Measurements from ENCODE around the gene SCN1B.

The SCN1B gene

GRCh38 chr19:35019144-35019543 is 11.1 kb upstream of the SCN1B start:
- ChIA-PET POLR2A (no interaction called here), CTCF (interaction anchor here (0.6 to 1.1 kb wide), 2 partner anchors 46 to 51 kb away, joined by 3 read pairs; no protein-coding TSS in a partner anchor)
- Histone ChIP-seq H3K4me1 (ENCODE audit: control insufficient read depth, insufficient read depth, low read length) (no peaks in the 10 kb centered on the region), H3K4me3 (ENCODE audit: low read depth, low read length) (no peak overlapping the region), H3K27ac (ENCODE audit: extremely low read depth, low read depth, low read length) (no peak overlapping the region), H3K36me3 (ENCODE audit: control insufficient read depth in 2 of 2, insufficient read depth in 1 of 2, low read length in 2 of 2) (peaks cover 98 to 100% of the 10 kb centered on the region in 2 experiments), H3K9me3 (ENCODE audit: control insufficient read depth, insufficient read depth, low read depth, low read length) (no peaks in the 10 kb centered on the region)
- 0 out of 2 replicates have a peak, but pooled peaks have one; percentile 25 for TF ChIP-seq ZNF600 (tag by site-specific recombination; IDR thresholded peaks at IDR 0.05)
- TF ChIP-seq, protein P1, sequence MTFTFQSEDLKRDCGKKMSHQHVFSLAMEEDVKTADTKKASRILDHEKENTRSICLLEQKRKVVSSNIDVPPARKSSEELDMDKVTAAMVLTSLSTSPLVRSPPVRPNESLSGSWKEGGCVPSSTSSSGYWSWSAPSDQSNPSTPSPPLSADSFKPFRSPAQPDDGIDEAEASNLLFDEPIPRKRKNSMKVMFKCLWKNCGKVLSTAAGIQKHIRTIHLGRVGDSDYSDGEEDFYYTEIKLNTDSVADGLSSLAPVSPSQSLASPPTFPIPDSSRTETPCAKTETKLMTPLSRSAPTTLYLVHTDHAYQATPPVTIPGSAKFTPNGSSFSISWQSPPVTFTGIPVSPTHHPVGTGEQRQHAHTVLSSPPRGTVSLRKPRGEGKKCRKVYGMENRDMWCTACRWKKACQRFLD (tag by site-specific recombination; IDR thresholded peaks at IDR 0.05) = no peak
- TF ChIP-seq ZNF501 (tag by site-specific recombination; IDR thresholded peaks at IDR 0.05) = no peak
- TF ChIP-seq, protein P2, sequence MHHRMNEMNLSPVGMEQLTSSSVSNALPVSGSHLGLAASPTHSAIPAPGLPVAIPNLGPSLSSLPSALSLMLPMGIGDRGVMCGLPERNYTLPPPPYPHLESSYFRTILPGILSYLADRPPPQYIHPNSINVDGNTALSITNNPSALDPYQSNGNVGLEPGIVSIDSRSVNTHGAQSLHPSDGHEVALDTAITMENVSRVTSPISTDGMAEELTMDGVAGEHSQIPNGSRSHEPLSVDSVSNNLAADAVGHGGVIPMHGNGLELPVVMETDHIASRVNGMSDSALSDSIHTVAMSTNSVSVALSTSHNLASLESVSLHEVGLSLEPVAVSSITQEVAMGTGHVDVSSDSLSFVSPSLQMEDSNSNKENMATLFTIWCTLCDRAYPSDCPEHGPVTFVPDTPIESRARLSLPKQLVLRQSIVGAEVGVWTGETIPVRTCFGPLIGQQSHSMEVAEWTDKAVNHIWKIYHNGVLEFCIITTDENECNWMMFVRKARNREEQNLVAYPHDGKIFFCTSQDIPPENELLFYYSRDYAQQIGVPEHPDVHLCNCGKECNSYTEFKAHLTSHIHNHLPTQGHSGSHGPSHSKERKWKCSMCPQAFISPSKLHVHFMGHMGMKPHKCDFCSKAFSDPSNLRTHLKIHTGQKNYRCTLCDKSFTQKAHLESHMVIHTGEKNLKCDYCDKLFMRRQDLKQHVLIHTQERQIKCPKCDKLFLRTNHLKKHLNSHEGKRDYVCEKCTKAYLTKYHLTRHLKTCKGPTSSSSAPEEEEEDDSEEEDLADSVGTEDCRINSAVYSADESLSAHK (tag by site-specific recombination; IDR thresholded peaks at IDR 0.05) = no peak
- TF ChIP-seq ZBTB1 (tag by site-specific recombination; IDR thresholded peaks at IDR 0.05) = no peak
- no peak for TF ChIP-seq ZNF274 (IDR thresholded peaks at IDR 0.05; ENCODE audit: low read length)
- TF ChIP-seq ZNF274 (tag by site-specific recombination; IDR thresholded peaks at IDR 0.05; ENCODE audit: borderline replicate concordance) = no peak
- peak; percentile 34; the same call in 1 of the 2 replicates for TF ChIP-seq ZNF341 (tag by site-specific recombination; IDR thresholded peaks at IDR 0.05; ENCODE audit: low read depth)
- TF ChIP-seq ZFP3 (tag by site-specific recombination; IDR thresholded peaks at IDR 0.05; ENCODE audit: low read depth) = no peak
- no peak for TF ChIP-seq EGR2 (tag by site-specific recombination; IDR thresholded peaks at IDR 0.05; ENCODE audit: low read depth)
- TF ChIP-seq ZNF24 (tag by site-specific recombination; IDR thresholded peaks at IDR 0.05) = no peak
- no peak for TF ChIP-seq ZNF621 (tag by site-specific recombination; IDR thresholded peaks at IDR 0.05)

DNA sequence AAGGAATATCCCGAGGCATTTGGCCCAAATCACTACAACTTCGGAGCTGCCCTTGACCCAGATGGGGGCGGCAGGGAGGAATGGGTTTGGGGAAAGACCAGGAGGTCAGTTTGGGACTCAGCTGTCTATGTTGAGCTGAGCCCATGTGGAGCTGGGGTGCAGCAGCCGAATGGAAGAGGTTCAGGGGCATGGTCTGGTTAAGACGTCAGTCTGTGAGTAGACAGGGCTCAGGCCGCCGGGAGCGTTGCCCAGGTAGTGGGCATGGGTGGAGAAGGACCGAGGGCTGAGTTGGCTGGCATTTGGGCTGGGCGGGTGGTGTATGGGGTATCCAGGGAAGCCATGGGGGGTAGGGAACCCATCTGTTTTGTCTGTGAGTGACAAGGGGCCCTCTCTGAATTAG is 9.3 kb upstream of the SCN1B start:
- H3K4me1 ChIP-seq (ENCODE audit: control insufficient read depth, insufficient read depth, low read length) = no peaks in the 10 kb centered on the region
- H3K27ac ChIP-seq (ENCODE audit: extremely low read depth, low read depth, low read length) = no peak overlapping the region
- no peak overlapping the region for H3K4me3 ChIP-seq (ENCODE audit: low read depth, low read length)
- H3K9me3 ChIP-seq (ENCODE audit: control insufficient read depth, insufficient read depth, low read depth, low read length) = no peaks in the 10 kb centered on the region
- CTCF ChIA-PET = interaction anchor here (1.0 to 2.0 kb wide), 3 partner anchors 8 to 48 kb away, joined by 3 to 8 read pairs (median 7); no protein-coding TSS in a partner anchor
- H3K36me3 ChIP-seq (ENCODE audit: control insufficient read depth in 2 of 2, insufficient read depth in 1 of 2, low read length in 2 of 2) = peaks cover 98 to 100% of the 10 kb centered on the region in 2 experiments
- TF ChIP-seq, protein P3, sequence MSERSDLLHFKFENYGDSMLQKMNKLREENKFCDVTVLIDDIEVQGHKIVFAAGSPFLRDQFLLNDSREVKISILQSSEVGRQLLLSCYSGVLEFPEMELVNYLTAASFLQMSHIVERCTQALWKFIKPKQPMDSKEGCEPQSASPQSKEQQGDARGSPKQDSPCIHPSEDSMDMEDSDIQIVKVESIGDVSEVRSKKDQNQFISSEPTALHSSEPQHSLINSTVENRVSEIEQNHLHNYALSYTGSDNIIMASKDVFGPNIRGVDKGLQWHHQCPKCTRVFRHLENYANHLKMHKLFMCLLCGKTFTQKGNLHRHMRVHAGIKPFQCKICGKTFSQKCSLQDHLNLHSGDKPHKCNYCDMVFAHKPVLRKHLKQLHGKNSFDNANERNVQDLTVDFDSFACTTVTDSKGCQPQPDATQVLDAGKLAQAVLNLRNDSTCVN (tag by site-specific recombination; optimal IDR thresholded peaks at IDR 0.05) = peak; percentile 13
- TF ChIP-seq GLIS2 (tag by site-specific recombination; IDR thresholded peaks at IDR 0.05) (0 out of 2 replicates have a peak, but pooled peaks have one; percentile 17), GLIS1 (tag by site-specific recombination; IDR thresholded peaks at IDR 0.05) (no peak), MZF1 (tag by site-specific recombination; IDR thresholded peaks at IDR 0.05; ENCODE audit: borderline replicate concordance) (no peak), ZNF184 (tag by site-specific recombination; IDR thresholded peaks at IDR 0.05) (no peak)
- POLR2A ChIA-PET = interaction anchor here (0.6 to 0.9 kb wide), 2 partner anchors 9 to 14 kb away, joined by 3 to 4 read pairs; no protein-coding TSS in a partner anchor

DNA sequence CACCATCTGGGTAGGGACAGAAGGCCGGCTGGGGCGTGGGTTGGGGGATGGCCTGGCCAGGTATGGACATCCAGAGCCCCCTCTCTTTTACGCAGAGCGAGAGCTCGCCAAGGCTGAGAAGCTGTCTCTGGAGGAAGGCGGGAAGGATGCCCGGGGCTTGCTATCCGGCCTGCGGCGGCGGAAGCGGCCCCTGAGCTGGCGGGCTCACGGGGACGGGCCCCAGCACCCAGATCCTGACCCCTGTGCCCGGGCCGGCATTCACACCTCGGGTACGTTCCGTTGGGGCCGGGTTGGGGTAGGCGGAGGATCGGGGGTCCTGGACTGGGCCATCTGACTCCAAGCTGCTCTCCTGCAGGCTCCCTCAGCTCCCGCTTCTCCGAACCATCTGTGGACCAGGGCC is 8.7 kb upstream of the SCN1B start:
- peaks cover 100% of the 10 kb centered on the region in 2 experiments for H3K36me3 ChIP-seq (ENCODE audit: control insufficient read depth in 2 of 2, insufficient read depth in 1 of 2, low read length in 2 of 2)
- H3K4me1 ChIP-seq (ENCODE audit: control insufficient read depth, insufficient read depth, low read length) = no peaks in the 10 kb centered on the region
- no peak for TF ChIP-seq REPIN1 (tag by site-specific recombination; IDR thresholded peaks at IDR 0.05; ENCODE audit: low read depth)
- TF ChIP-seq ZXDB (tag by site-specific recombination; IDR thresholded peaks at IDR 0.05) = no peak
- TF ChIP-seq ZNF571 (tag by site-specific recombination; IDR thresholded peaks at IDR 0.05) = no peak
- no peak for TF ChIP-seq ZBTB8A (tag by site-specific recombination; IDR thresholded peaks at IDR 0.05)
- no peak for TF ChIP-seq OVOL3 (tag by site-specific recombination; IDR thresholded peaks at IDR 0.05)
- no peak for TF ChIP-seq ZNF529 (tag by site-specific recombination; IDR thresholded peaks at IDR 0.05; ENCODE audit: insufficient replicate concordance)
- TF ChIP-seq ZNF23 (tag by site-specific recombination; IDR thresholded peaks at IDR 0.05; ENCODE audit: borderline replicate concordance) = no peak
- TF ChIP-seq PBX3 (CRISPR knock-in tag; IDR thresholded peaks at IDR 0.05) = no peak
- TF ChIP-seq ZNF324 (tag by site-specific recombination; IDR thresholded peaks at IDR 0.05) = no peak
- TF ChIP-seq SP3 (tag by site-specific recombination; IDR thresholded peaks at IDR 0.05) = no peak
- POLR2A ChIA-PET = interaction anchor here (0.6 kb wide), 1 partner anchor 14 kb away, joined by 3 read pairs; no protein-coding TSS in a partner anchor
- H3K27ac ChIP-seq (ENCODE audit: extremely low read depth, low read depth, low read length) = no peak overlapping the region
- H3K9me3 ChIP-seq (ENCODE audit: control insufficient read depth, insufficient read depth, low read depth, low read length) = no peaks in the 10 kb centered on the region
- no peak overlapping the region for H3K4me3 ChIP-seq (ENCODE audit: low read depth, low read length)
- CTCF ChIA-PET = interaction anchor here (1.0 to 2.0 kb wide), 3 partner anchors 8 to 48 kb away, joined by 3 to 8 read pairs (median 7); no protein-coding TSS in a partner anchor

All from HEK293 (cell line).